ENCODE data around the gene CPT1A. TPM values are rescaled to one million over a fixed set of nuclear protein-coding genes. Genes with fewer than 3 reads are reported as not detected.

Gene CPT1A
- polyA plus RNA-seq, 1 donor = 43.0 TPM

DNA sequence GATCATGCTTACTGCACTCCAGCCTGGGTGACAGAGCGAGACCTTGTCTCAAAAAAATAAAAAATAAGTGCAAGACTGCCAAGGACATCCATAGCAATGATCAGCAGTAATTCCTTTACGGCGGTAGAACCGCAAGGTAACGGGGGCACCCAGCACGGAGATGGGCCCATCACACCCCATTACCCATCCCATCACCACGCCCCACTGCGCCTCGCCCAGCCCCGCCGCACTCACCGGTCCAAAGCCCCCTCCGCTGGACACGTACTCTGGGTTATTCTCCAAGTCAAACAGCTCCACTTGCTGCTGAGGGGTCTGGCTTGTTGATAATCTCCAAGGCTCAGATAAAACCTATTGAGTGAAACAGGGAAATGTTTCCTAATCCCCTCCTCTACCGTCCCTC lies 81.7 kb downstream of the CPT1A start:
- DNase-seq = no peak

DNA sequence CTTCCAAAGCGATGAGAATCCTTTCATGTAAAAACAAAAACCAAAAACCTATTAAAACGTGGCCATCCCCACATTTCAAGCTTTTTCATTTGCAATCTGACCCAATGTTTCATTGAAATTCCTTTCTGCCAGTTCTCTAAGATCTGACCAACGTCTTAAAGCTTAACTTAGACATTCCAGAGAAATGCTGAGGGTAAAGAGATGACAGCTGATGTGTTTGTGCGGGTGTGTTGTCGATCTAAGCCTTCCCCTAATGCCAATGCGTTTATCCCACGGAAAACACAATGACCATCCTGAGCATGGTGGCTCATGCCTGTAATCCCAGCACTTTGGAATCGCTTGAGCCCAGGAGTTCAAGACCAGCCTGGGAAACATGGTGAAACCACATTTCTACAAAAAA lies 84.0 kb downstream of the CPT1A start:
- DNase-seq = no peak

DNA sequence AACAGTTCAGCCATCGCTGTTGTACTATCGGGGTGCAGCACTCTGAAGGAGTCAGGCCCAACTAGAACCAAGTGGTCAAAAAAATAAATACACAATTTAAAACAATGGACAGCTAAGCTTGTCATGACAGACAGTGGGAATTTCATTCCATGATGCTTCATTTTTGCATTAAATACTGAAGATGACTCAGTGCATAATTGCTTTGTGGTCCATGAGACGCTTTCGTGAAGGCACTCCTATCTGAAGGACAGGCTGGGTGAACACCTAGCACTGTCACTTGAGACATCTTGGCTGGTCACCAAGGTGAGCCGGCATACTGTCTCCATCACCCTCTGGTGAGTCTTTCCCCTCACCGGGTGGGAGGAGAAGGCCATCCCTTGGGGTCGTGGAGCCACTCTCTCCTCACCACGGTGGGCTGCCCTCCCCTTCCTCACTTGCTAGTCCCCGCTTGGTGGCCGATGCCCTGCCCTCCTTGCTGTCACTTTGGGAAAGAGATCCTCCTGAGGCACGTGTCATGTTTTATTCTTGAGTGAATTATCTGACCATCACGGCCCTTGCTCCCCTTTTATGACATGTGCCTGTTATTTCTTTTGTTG lies 85.4 kb downstream of the CPT1A start:
- DNase-seq = no peak

DNA sequence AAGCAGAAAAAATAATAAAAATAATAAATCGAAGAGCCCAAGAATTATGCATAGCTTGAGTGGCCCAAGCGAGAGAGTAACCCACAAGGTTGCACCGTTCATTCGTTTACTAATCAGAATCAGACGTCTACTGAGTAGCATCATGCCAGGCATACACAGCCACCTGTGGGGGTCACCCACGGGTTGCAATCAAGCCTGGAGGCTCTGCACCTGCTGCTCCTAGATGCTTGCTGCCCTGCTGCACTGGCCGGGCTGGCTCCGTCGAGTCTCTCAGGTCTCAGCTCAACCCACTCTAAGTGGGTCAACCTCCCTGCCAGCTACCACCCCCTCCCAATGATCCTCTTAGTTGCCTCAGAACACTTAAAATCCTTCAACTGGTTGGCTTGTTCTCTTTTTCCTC lies 88.4 kb downstream of the CPT1A start:
- no peak for DNase-seq

DNA sequence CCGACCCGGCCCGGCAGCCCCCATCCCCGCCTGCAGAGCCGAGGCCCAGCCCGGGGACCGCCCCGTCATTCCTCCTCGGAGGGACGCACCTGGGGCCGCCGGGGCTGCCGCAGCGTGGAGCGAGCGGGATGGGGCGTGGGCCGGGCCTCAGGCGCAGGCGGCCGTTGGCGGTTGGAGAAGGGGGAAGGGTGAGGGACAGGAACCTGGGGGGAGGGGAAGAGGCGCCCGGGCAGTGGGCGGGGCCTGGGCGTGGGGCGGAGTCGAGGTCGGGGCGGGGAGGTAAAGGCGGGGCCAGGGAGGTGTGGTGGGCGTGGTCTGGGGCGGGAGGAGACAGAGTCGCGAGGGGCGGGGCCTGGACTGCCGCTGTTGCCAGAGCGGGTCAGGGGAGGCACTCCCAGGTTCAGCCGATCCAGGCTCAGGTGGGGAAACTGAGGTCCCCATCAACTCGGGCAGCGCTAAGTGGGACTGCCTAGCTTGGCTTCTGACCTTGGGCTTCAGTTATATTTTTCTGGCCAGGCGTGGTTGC lies 90.3 kb downstream of the CPT1A start, which contains the start of gene TESMIN:
TSS of gene TESMIN (minus strand) at position 190 of the 526 bp plus-strand sequence. CDS start 860 bp downstream, outside the sequence.
- DNase-seq = peak; percentile 79

DNA sequence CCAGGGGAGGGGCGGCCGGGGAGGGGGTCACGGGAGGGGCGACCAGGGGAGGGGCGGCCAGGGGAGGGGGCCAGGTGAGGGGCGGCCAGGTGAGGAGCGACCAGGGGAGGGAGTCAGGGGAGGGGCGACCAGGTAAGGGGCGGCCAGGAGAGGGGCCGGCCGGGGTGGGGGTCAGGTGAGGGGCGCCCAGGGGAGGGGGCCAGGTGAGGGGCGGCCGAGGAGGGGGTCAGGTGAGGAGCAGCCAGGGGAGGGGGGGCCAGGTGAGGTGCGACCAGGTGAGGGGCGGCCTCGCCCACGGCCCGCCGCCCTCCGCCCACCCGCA lies 90.8 kb downstream of the CPT1A start:
- DNase-seq = no peak

DNA sequence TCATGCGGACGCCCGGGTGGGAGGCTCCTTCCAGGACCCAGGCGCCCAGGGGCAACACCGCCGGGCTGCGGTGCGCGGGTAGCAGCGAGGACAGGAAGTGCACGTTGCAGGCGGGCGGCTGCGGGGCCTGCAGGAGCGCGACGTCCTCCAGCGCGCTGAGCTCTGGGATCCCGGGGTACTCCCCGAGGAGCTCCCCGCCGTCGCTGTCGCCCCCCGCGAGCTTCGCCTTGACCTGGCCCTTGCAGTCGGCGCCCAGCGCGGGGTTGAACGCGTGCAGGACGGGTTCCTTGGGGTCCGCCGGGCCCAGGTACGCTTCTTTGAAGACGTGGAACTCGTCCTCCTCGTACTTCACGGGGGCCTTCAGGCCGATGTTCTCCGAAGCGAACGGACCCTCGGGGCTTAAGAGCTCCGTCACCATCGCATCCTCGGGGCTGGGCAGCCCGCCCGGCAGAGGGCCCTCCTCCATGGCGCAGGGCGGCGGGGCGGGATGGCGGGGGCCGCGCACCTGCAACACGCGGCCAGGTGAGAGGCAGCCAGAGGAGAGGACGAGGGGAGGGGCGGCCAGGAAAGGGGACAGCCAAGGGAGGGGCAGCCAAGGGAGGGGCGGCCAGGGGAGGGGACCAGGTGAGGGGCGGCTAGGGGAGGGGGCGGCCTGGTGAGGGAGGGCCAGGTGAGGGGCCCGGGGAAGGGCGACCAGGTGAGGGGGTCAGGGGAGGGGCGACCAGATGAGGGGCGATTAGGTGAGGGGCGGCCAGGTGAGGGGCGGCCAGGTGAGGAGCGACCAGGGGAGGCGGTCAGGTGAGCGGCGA lies 91.3 kb downstream of the CPT1A start:
- no peak for DNase-seq

DNA sequence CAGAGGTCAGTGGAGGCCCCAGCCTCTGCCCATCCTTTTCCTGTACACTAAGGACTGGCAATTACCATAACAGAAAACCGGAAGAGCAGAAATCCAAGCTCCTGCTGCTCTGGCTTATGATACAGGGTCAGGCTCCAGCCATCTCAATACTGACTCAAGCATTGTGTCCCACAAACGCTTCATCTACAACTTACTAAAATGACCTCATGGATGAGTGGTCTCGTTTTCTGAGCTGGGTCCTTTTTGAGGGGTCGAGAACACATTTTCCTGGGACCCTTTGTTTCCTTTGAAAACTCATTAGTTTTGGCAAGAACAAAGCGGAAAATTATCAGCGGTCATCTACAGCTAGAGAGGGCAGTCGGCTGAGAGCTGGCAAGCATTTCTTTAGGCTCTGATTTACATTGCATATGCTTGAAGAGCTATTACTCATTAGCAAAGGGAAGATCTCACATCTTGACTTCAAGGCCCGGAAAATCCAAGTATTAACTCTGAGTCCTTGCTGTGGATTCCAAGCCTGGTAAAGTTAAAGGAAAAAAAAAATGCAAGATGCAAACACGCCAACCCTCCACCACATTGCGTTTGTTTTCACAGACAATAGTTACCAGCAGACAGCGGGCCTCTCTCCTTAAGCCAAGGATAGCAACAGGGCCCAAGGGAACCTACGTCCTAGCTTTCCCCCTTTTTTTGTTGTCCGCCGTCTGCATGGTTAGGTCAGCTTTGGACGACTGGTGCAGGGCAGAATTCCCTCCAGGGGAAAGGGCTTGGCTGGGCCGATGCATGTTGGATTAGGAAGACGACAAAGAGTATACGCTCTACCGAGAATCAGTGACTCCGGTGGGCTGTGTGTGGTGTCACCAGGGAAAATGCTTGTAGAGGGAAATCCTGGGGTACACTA lies 92.2 kb downstream of the CPT1A start:
- no peak for DNase-seq

DNA sequence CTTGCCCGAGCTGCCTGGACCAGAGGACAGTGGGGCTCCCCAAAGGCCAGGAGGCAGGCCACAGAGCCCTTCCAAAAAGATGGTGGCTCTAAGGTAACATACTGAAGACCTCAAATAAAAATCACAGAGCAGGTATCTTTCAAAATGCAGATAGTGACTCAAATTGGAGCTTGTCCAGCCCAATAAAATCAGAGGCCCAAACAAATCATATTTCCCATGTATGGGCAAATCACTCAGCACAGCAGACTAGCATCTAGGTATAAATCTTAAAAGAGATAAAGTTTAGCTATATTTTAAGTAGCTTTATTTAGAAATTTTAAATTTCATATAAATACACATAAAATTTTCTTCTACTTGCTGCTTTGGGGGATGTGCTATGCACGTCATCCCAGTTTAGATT lies 93.7 kb downstream of the CPT1A start:
- no peak for DNase-seq

DNA sequence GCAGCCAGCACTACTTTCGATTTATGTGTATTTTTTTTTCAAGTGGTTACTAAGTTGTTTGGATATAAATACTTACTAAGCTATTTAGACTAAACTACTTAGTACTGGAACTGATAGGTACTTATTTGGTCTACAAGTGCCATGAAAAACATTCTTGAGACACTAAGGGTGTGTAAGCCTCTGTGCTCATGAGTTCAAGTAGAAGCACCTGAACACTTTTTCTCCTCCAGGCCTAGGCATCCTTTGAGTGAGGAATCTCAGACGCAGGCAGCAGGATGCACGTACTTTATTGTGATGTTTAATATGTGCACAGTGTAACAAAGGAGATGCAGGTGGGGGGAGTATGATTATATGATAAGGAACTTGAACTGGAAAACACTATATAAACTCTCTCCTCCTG lies 98.2 kb downstream of the CPT1A start:
- DNase-seq = no peak

DNA sequence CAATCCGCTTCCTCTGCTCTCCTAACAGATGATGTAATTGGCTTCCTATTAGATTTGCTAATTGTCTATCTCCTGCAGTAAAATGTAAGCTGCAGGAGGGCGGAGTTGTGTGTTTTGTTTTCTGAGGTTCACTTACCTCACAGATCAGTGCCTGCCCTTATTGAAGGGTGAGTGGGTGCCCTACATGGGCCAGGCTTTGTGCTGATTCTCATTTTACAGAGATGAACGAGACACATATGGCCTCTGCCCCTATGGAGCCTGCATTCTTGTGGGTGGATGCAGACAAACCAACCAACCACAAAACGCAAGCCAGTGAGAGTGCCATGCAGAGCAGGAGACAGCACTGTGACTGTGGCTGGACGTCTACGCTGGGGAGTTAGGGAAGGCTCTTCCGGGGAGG lies 100.3 kb downstream of the CPT1A start:
- no peak for DNase-seq

DNA sequence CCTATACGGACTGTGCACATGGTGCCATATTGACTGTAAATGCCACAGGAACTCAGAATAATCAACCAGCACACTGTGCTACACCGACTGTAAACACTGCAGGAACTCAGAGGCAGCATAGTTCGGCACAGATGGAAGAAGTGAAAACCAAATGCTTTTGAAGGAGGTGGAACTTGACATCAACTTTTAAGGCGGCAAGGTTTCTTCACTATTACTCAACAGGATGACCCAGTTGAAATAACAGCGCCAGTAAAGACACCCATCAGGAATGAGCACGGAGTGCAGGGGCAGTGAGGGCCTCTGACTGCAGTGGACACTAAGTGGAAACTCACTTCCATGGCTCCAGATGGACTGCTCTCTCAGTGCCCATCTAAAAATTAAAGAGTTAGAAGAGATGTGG lies 106.1 kb downstream of the CPT1A start:
- no peak for DNase-seq

DNA sequence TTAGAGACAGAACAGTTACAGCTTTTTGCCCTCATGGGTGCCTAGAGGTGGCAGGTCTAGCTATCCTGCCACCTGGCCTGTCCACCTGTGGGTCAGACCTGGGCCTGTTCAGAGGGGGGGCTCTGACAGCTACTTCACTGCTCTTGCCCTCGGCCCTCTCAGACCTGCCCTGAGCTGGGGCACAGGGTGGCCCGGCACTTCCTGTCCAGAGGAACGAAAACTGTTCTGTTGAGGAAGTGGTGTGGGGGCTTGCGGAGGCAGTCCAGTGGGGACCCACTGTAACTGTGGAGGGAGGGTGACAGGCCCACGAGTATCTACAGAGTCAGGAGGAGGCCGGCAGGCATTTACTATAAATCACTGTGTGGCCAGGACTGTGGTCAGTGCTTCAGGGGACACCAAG lies 106.6 kb downstream of the CPT1A start:
- DNase-seq = no peak

DNA sequence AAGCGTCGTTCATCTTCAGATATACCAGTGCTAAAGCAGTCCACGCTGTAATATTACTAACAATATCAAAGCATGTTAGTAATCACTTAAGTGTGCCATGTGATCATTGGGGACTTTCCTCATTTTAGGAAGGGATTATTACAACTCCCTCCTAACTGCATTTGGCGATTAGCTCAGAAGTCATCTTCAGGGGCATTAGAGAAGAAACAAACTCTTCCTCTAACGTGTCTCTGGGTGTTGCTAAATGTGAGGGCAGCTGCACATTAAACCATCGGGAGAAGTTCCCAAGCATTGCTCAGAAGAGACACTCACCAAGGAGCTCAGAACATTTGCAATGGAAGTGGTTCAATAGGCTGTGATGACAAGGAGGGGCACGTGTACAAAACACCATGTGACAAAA lies 107.6 kb downstream of the CPT1A start:
- DNase-seq = no peak

DNA sequence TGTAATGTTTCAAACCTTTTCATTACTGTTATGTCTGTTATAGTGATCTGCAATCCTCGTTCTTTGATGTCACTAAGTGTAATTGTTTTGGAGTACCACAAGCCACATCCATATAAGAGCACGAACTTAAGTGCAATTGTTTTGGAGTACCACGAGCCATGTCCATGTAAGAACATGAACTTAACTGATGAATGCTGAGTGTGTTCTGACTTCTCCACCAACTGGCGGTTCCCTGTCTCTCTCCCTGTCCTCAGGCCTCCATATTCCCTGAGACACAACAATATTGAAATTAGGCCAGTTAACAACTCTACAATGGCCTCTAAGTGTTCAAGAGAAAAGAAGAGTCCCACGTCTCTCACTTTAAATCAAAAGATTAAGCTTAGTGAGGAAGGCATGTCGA lies 113.9 kb downstream of the CPT1A start:
- no peak for DNase-seq

DNA sequence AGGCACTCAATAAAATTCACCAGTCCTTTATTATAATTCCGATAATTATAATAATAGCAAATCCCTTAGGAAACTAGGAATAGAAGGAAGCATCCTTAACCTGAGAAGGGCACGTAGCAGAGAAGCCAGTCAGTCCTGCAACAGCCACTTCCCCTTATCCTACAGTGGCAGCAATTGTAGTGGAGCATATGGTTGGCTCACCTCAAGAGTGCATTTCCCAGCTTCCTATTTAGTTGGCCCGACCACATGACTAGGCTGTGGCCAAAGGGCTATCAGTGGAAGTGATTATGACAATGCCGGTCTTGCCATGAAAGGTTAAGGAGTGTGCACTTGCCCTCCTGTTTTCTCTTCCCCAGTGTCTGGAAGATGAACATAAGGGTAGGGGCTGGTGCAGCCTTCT lies 117.4 kb downstream of the CPT1A start:
- no peak for DNase-seq

DNA sequence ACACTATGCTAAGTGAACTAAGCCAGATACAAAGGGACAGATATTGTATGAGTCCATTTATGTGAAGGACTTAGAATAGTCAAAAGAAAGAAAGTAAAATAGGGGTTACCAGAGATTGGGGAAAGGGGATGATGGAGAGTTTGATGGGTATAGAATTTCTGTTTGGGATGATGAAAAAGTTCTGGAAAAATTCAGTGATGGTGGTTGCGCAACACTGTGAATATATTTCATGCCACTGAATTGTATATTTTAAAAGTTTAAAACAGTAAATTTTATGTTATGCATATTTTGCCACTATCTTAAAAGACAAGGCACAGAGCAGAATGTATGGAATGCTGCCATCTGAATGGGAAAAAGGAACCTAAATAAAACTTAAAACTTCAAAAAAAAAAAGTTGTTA lies 119.6 kb downstream of the CPT1A start:
- DNase-seq = no peak

DNA sequence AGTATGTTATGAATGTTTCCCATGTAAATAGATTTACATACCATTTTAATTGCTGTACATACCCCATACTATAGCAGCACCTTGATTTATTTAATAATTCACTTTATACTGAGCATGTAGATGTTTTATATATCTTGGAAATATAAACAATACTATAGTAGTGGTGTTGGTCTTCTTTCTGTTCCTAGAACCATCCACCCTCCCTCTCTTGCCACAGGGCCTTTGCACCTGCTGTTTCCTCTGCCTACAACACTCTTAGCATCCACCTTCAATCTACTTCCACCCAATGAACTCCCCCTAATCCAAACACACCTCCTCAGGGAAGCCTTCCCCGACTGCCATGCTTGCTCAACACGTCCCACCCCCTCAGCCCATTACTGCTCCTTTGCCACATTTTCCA lies 120.6 kb downstream of the CPT1A start:
- DNase-seq = no peak

DNA sequence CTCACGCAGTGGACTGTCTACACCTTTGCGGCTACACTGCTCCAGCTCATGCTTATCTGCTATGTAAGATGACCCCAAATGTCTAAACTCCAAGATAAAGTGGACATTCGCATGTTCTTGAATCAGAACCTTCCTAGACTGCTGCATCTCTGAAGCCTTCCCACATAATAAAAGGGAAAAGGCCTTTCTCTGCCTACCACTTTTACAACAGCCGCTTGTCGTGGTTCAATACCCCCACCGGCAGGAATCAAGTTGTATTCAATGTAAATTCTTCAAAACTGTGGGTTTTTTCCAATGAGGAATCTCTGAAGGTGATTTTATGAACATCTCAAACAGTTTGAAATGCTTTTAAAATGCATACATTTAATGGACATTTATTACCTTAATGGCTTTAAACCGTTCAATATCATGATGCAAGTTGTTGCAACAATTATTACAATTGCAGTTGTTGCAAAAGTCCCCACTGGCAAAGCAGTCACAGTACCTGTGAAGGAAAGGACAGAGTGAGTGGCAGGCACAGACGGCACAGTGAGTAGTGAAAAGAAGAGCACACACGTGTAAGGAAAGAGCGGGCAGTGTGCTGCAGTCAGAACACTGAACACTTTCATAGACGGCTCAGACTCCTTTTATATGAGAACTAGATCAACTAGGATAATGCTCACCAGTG lies 126.1 kb downstream of the CPT1A start:
- no peak for DNase-seq

DNA sequence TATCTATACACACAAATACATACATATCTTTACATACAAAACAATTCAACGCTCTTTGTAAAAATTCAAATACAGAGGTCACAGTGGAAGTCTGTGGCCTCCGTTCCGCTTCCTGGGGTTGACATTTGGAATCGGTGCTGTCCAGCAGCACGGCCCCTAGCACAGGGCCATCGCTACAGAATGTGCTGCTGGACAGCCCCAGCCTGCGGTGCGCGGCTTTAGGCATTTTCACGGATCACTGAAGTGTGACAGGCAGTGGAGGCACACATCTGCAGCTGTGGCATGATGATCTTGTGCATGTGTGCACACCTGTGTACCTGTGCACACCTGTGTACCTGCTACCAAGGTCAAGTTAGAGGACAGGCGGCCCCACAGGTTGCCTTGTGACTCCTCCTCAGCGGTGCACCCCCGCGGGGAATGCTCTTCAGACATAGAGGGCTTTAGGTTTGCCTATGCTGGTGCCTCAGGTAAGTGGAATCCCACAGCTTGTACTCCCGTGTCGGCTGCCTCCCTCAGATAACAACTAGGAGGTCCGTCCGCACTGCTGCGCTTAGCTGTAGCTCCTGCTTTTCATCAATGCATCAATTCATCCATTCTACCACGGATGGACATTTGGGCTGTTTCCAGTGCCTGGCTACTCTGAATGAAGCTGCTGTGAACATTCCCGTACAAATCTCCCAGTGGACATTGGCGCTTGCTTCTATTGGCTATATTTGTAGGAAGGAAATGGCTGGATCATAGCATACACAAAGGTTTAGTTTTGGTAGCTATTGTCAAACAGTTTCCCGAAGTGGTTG lies 127.5 kb downstream of the CPT1A start:
- DNase-seq = peak; percentile 46

DNA sequence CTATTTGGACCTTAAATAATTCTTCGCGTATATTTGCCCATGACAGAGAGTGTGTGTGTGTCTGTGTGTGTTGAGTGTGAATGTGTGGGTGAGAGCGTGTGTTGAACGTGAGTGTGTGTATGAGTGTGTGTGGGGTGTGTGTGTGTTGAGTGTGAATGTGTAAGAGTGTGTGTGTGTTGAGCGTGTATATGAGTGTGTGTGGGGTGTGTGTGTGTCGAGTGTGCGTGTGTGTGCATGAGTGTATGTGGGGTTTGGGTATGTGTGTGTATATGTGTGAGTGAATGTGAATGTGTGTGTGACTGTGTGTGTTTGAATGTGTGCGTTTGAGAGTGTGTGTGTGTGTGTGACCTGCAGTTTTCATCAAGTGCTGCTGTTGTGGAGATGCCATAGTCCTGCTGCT lies 130.6 kb downstream of the CPT1A start:
- no peak for DNase-seq

All from left kidney (tissue), 2 donors.